Endothelial cell of umbilical vein (primary cell): ENCODE results near the gene MAP2K1. TPM values are rescaled to one million over a fixed set of nuclear protein-coding genes. Genes with fewer than 3 reads are reported as not detected.

Source experiments
- BruUV-seq: library from RNA; stranded (reverse); fragments of 400-500 nt; replicated peaks from 2 replicates; lab custom pipeline; 2021; lab: Mats Ljungman, UMichigan
- CTCF ChIA-PET: fragments of 300-600, 350-600 bp; sonication (Branson Sonifier 250); formaldehyde crosslinking; loops from one replicate; lab custom pipeline; 2021; ENCODE audit warnings: antibody characterized with exemption, inconsistent platforms; lab: Charles Lee
- POLR2A ChIA-PET: fragments of 300-600, 350-600 bp; sonication (Branson Sonifier 250); formaldehyde crosslinking; loops from one replicate; lab custom pipeline; 2021; ENCODE audit warnings: antibody characterized with exemption, inconsistent platforms; lab: Charles Lee
- DNase-seq: peaks from one replicate; pipeline ENCODE4 v3.0.0-alpha.2; 2011; ENCODE audit warnings: low read depth, low spot score
- FAIRE-seq: peaks from 2 replicates; lab custom pipeline; 2011; peaks lifted over from hg19 to GRCh38; lab: Jason Lieb, UNC
- H2AFZ ChIP-seq: 2 replicates; pipeline ENCODE4 v1.6.0; 2012; ENCODE audit warnings: low read depth, low read length, control low read depth, inconsistent platforms
- H3K27ac ChIP-seq: 2 replicates; pipeline ENCODE4 v1.5.1; 2011; ENCODE audit warnings: low read depth, mild to moderate bottlenecking, control low read depth, low read length, moderate library complexity; ENCODE audit not compliant: insufficient read depth
- H3K27me3 ChIP-seq, 2 experiments: 2 replicates each; pipeline versions ENCODE4 v1.6.0 to v1.6.1; 2011; ENCODE audit warnings: low read length in 2 of 2, mixed read lengths in 1 of 2; ENCODE audit not compliant: control insufficient read depth in 2 of 2, insufficient read depth in 2 of 2
- H3K36me3 ChIP-seq, 2 experiments: 2 replicates in 1 of 2; 3 replicates in 1 of 2; pipeline ENCODE4 v1.5.1; 2011; ENCODE audit warnings: low read length in 2 of 2, mild to moderate bottlenecking in 1 of 2, moderate library complexity in 1 of 2; ENCODE audit not compliant: control insufficient read depth in 2 of 2, insufficient read depth in 2 of 2; ENCODE audit errors: extremely low read depth in 1 of 2
- H3K4me1 ChIP-seq: 3 replicates; pipeline ENCODE4 v1.5.1; 2011; ENCODE audit warnings: mild to moderate bottlenecking, low read length; ENCODE audit not compliant: control insufficient read depth, insufficient read depth; ENCODE audit errors: extremely low read depth
- H3K4me2 ChIP-seq: 2 replicates; pipeline ENCODE4 v1.6.1; 2011; ENCODE audit warnings: low read length, control low read depth, mixed read lengths; ENCODE audit not compliant: insufficient read depth
- H3K4me3 ChIP-seq, 3 experiments: fragments of 200-600 bp in 1 of 3; sonication (generic), shearing (Covaris generic) in 1 of 3; replicated peaks in 1 of 3; 2 replicates each; pipeline ENCODE4 v1.5.1; 2011 to 2016; ENCODE audit warnings: control low read depth in 3 of 3, low read length in 3 of 3, mild to moderate bottlenecking in 2 of 3, inconsistent platforms in 1 of 3, low read depth in 1 of 3, moderate library complexity in 1 of 3; ENCODE audit not compliant: insufficient read depth in 1 of 3
- H3K79me2 ChIP-seq: 2 replicates; pipeline ENCODE4 v1.6.0; 2012; ENCODE audit warnings: low read length, inconsistent platforms; ENCODE audit not compliant: control insufficient read depth, insufficient read depth
- H3K9ac ChIP-seq: replicated peaks from 2 replicates; pipeline ENCODE3; 2011; ENCODE audit warnings: low read length, control low read depth; ENCODE audit not compliant: insufficient read depth; ENCODE audit errors: extremely low read depth
- H3K9me1 ChIP-seq: replicated peaks from 3 replicates; pipeline ENCODE4 v1.6.0; 2011; ENCODE audit warnings: mild to moderate bottlenecking, low read length; ENCODE audit not compliant: control insufficient read depth, insufficient read depth; ENCODE audit errors: extremely low read depth
- H3K9me3 ChIP-seq: replicated peaks from 2 replicates; pipeline ENCODE4 v1.5.1; 2012; ENCODE audit warnings: low read length, inconsistent platforms; ENCODE audit not compliant: control insufficient read depth, insufficient read depth
- H4K20me1 ChIP-seq: replicated peaks from 2 replicates; pipeline ENCODE3; 2011; ENCODE audit warnings: mild to moderate bottlenecking, low read length; ENCODE audit not compliant: control insufficient read depth, insufficient read depth; ENCODE audit errors: extremely low read depth
- EZH2 ChIP-seq: IDR thresholded peaks from 2 replicates; pipeline ENCODE4 v1.6.1; 2012; ENCODE audit warnings: borderline replicate concordance, low read depth, mild to moderate bottlenecking, moderate library complexity, low read length, inconsistent platforms; ENCODE audit not compliant: severe bottlenecking
- FOS ChIP-seq: IDR thresholded peaks from 2 replicates; pipeline ENCODE4 v1.6.1; 2011; ENCODE audit warnings: mild to moderate bottlenecking, low read length, moderate library complexity, borderline replicate concordance; ENCODE audit not compliant: insufficient read depth
- GATA2 ChIP-seq: IDR thresholded peaks from 2 replicates; pipeline ENCODE4 v1.7.0; 2011; ENCODE audit warnings: low read depth, mild to moderate bottlenecking, moderate library complexity, mixed read lengths, low read length; ENCODE audit not compliant: insufficient read length, insufficient read depth
- JUN ChIP-seq: IDR thresholded peaks from 2 replicates; pipeline ENCODE4 v1.6.1; 2011; ENCODE audit warnings: borderline replicate concordance, low read depth; ENCODE audit not compliant: insufficient read length, insufficient read depth
- MYC ChIP-seq: IDR thresholded peaks from one replicate; pipeline ENCODE4 v1.6.1; 2011; ENCODE audit warnings: mild to moderate bottlenecking, low read depth, low read length
- POLR2A ChIP-seq: IDR thresholded peaks from 2 replicates; pipeline ENCODE4 v1.6.1; 2012; ENCODE audit warnings: low read depth, mild to moderate bottlenecking, control low read depth, low read length
- POLR2AphosphoS5 ChIP-seq: IDR thresholded peaks from 2 replicates; pipeline ENCODE4 v1.6.1; 2012; ENCODE audit warnings: low read depth, mild to moderate bottlenecking, control low read depth, low read length, moderate library complexity; ENCODE audit not compliant: insufficient read depth
- dilution Hi-C: fragments of 300-500 bp; cut with MboI; formaldehyde crosslinking; loops from one replicate; pipeline ENCODE4 v1.15.0; 2019; ENCODE audit warnings: low sequenced_read_pairs; ENCODE audit not compliant: extremely low pct_ligation_motif_present
- intact Hi-C: fragments of 100-400 bp; cut with micrococcal nuclease; formaldehyde crosslinking; loops from one replicate; pipeline ENCODE4 v1.10.0; 2022
- polyA plus RNA-seq, 4 experiments: library from polyadenylated mRNA; depleted of rRNA in 3 of 4; stranded (reverse) in 3 of 4; unstranded in 1 of 4; fragments of >200 nt; gene quantifications; 2 replicates each; pipeline versions ENCODE4 v1.2.1 to v1.2.3, GENCODE V29; 2011 to 2012; ENCODE audit warnings: missing spikeins in 1 of 4
- total RNA-seq: library from RNA; stranded (reverse); gene quantifications from 2 replicates; pipeline ENCODE4 v1.2.3, GENCODE V29; 2021
- TF ChIP-seq, protein P1 (sequence below), 2 donors: IDR thresholded peaks; 1 replicate in 1 of 2; 2 replicates in 1 of 2; pipeline ENCODE4 v1.5.1; 2011; ENCODE audit warnings: low read length in 2 of 2, mild to moderate bottlenecking in 2 of 2, moderate library complexity in 2 of 2, control low read depth in 1 of 2, inconsistent platforms in 1 of 2, low read depth in 1 of 2; ENCODE audit not compliant: insufficient read depth in 1 of 2; ENCODE audit errors: extremely low read depth in 1 of 2
- TF ChIP-seq, protein P2 (sequence below): IDR thresholded peaks from 2 replicates; pipeline ENCODE4 v1.6.1; 2011; ENCODE audit not compliant: insufficient read depth, insufficient read length

The MAP2K1 gene
- total and polyA plus RNA-seq, 2 donors (not counting 3 experiments of a cell fraction or from before 2014, with no cell fraction given), result 30.9 to 45.1 TPM

DNA sequence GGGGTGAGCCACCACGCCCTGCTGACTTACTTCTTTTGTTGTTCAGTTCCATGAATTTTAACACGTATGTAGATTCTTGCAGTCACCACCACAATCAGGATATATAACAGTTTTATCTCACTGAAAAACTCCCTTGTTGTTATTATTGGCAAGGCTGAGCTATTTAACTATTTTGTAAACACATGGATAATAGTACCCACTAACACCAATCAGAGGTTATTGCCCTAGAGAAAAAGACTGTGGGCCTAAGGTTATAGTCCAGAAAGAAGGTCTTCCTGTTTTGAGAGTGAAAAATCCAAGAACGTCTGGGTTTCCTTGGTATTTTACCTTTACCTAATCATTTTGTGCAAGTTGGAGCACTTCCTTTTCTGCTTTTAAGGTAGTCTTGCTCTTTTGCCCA is 127.9 kb downstream of the MAP2K1 start:
- peaks cover 3% of the 10 kb centered on the region for H3K79me2 ChIP-seq
- no peaks in the 10 kb centered on the region for H4K20me1 ChIP-seq
- no peak overlapping the region for H3K9ac ChIP-seq
- intact Hi-C loops, result no loop called here
- CTCF ChIA-PET, result no interaction called here
- H3K4me3 ChIP-seq, result no peak overlapping the region
- DNase-seq (peak; percentile 59), FAIRE-seq (no peak)
- no peaks in the 10 kb centered on the region for H3K27me3 ChIP-seq
- H2AFZ ChIP-seq, result no peak overlapping the region
- no peak overlapping the region for H3K4me2 ChIP-seq
- no TSS peak for BruUV-seq
- H3K4me1 ChIP-seq, result peaks cover 23% of the 10 kb centered on the region
- H3K36me3 ChIP-seq, result peaks cover 0 to 7% of the 10 kb centered on the region in 2 experiments
- no peaks in the 10 kb centered on the region for H3K9me3 ChIP-seq
- TF ChIP-seq, protein P1, sequence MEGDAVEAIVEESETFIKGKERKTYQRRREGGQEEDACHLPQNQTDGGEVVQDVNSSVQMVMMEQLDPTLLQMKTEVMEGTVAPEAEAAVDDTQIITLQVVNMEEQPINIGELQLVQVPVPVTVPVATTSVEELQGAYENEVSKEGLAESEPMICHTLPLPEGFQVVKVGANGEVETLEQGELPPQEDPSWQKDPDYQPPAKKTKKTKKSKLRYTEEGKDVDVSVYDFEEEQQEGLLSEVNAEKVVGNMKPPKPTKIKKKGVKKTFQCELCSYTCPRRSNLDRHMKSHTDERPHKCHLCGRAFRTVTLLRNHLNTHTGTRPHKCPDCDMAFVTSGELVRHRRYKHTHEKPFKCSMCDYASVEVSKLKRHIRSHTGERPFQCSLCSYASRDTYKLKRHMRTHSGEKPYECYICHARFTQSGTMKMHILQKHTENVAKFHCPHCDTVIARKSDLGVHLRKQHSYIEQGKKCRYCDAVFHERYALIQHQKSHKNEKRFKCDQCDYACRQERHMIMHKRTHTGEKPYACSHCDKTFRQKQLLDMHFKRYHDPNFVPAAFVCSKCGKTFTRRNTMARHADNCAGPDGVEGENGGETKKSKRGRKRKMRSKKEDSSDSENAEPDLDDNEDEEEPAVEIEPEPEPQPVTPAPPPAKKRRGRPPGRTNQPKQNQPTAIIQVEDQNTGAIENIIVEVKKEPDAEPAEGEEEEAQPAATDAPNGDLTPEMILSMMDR (IDR thresholded peaks at IDR 0.05; ENCODE audit: extremely low read depth in 1 of 2, insufficient read depth in 1 of 2, low read depth in 1 of 2, low read length in 2 of 2), result no peak
- no peak for TF ChIP-seq JUN
- TF ChIP-seq POLR2AphosphoS5, result no peak
- no peak for TF ChIP-seq POLR2A
- no peak for TF ChIP-seq EZH2
- no peak for TF ChIP-seq MYC
- TF ChIP-seq, protein P2, sequence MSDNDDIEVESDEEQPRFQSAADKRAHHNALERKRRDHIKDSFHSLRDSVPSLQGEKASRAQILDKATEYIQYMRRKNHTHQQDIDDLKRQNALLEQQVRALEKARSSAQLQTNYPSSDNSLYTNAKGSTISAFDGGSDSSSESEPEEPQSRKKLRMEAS, result no peak
- no peak for TF ChIP-seq GATA2
- no peak for TF ChIP-seq FOS
- H3K9me1 ChIP-seq, result no peaks in the 10 kb centered on the region
- dilution Hi-C loops, result no loop called here
- POLR2A ChIA-PET, result no interaction called here
- H3K27ac ChIP-seq, result peak overlapping the region; percentile 9
